HepG2 (cell line): ENCODE measurements around the gene STN1. TPM values are rescaled to one million over a fixed set of nuclear protein-coding genes. Genes with fewer than 3 reads are reported as not detected.

Experiments used
- ATAC-seq: fragments of 200-7000 bp; cut with Tn5 transposase; 3 replicates; pipeline ENCODE4 v1.9.1; 2020; ENCODE audit warnings: mild to moderate bottlenecking, moderate library complexity
- BruUV-seq: library from RNA; stranded (reverse); fragments of 400-500 nt; replicated peaks from 2 replicates; lab custom pipeline; 2021; lab: Mats Ljungman, UMichigan
- CTCF ChIA-PET: fragments of 300-600 bp; formaldehyde crosslinking; extraction: SDS; loops from one replicate; lab custom pipeline; 2021; ENCODE audit warnings: low total read pairs, inconsistent platforms, low intra/inter-chr PET ratio; lab: Yijun Ruan, JAX
- POLR2A ChIA-PET: fragments of 350-600 bp; sonication (Branson Sonifier 250); formaldehyde crosslinking; loops from one replicate; lab custom pipeline; 2020; ENCODE audit warnings: antibody characterized with exemption, inconsistent platforms; lab: Yijun Ruan, JAX
- DNase-seq: peaks from one replicate; pipeline ENCODE4 v3.0.0-alpha.2; 2015; ENCODE audit warnings: low spot score
- FAIRE-seq: peaks from 3 replicates; lab custom pipeline; 2011; peaks lifted over from hg19 to GRCh38; lab: Jason Lieb, UNC
- H2AFZ ChIP-seq: one replicate; pipeline ENCODE4 v1.6.1; 2011; ENCODE audit warnings: low read length, inconsistent platforms
- H3K27ac ChIP-seq: fragments of 300-600 bp; 3 replicates; pipeline ENCODE4 v1.8.0; 2011; ENCODE audit warnings: mixed run types, mild to moderate bottlenecking, mixed read lengths, low read length, inconsistent platforms; ENCODE audit not compliant: insufficient read depth; ENCODE audit errors: extremely low read length
- H3K27me3 ChIP-seq, 2 experiments: fragments of 200-600 bp in 1 of 2; 2 replicates in 1 of 2; 3 replicates in 1 of 2; pipeline versions ENCODE4 v1.6.0 to v1.8.0; 2011; ENCODE audit warnings: low read length in 2 of 2, mild to moderate bottlenecking in 2 of 2, moderate library complexity in 2 of 2, inconsistent platforms in 1 of 2; ENCODE audit not compliant: insufficient read depth in 2 of 2, control insufficient read depth in 1 of 2
- H3K36me3 ChIP-seq, 2 experiments: fragments of 200-600 bp in 1 of 2; replicated peaks in 1 of 2; 2 replicates in 1 of 2; 3 replicates in 1 of 2; pipeline versions ENCODE4 v1.5.1 to v1.8.0; 2011; ENCODE audit warnings: low read length in 2 of 2, inconsistent platforms in 1 of 2; ENCODE audit not compliant: insufficient read depth in 2 of 2, control insufficient read depth in 1 of 2
- H3K4me1 ChIP-seq: 2 replicates; pipeline ENCODE4 v1.5.1; 2012; ENCODE audit warnings: low read length, inconsistent platforms; ENCODE audit not compliant: insufficient read depth
- H3K4me2 ChIP-seq: 2 replicates; pipeline ENCODE4 v1.6.0; 2011; ENCODE audit warnings: low read depth, low read length, inconsistent platforms
- H3K4me3 ChIP-seq, 3 experiments: fragments of 200-600 bp in 1 of 3; sonication (generic), shearing (Covaris generic) in 1 of 3; replicated peaks in 1 of 3; 2 replicates each; pipeline ENCODE4 v1.5.1; 2011 to 2016; ENCODE audit warnings: low read length in 3 of 3, inconsistent platforms in 2 of 3, low read depth in 2 of 3, mild to moderate bottlenecking in 2 of 3, control low read depth in 1 of 3, mixed read lengths in 1 of 3; ENCODE audit not compliant: insufficient read depth in 1 of 3
- H3K79me2 ChIP-seq: one replicate; pipeline ENCODE4 v1.6.1; 2011; ENCODE audit warnings: low read length, inconsistent platforms; ENCODE audit not compliant: insufficient read depth
- H3K9ac ChIP-seq: 2 replicates; pipeline ENCODE4 v1.6.0; 2011; ENCODE audit warnings: mild to moderate bottlenecking, low read depth, low read length, inconsistent platforms; ENCODE audit not compliant: insufficient read depth
- H3K9me3 ChIP-seq: 2 replicates; pipeline ENCODE4 v1.5.1; 2012; ENCODE audit warnings: mild to moderate bottlenecking, low read length
- H4K20me1 ChIP-seq: 2 replicates; pipeline ENCODE4 v1.6.0; 2011; ENCODE audit warnings: inconsistent platforms, mild to moderate bottlenecking, low read length, moderate library complexity; ENCODE audit not compliant: insufficient read depth
- CEBPB ChIP-seq: IDR thresholded peaks from 2 replicates; pipeline ENCODE4 v1.6.1; 2011; ENCODE audit warnings: low read depth, low read length, improper control_type of control experiment, borderline replicate concordance
- DR1 ChIP-seq: sonication (generic); formaldehyde crosslinking; IDR thresholded peaks from 2 replicates; pipeline ENCODE4 v1.8.0; 2021; ENCODE audit warnings: mild to moderate bottlenecking, missing genetic modification reagents, inconsistent platforms
- GFI1 ChIP-seq: sonication (generic); formaldehyde crosslinking; IDR thresholded peaks from 2 replicates; pipeline ENCODE4 v1.5.0; 2020; ENCODE audit warnings: missing genetic modification reagents, mild to moderate bottlenecking, borderline replicate concordance
- HCFC1 ChIP-seq: fragments of 150-350 bp; IDR thresholded peaks from 2 replicates; pipeline ENCODE4 v1.6.1; 2014; ENCODE audit warnings: low read depth, low read length
- KLF13 ChIP-seq: sonication (generic); formaldehyde crosslinking; IDR thresholded peaks from 2 replicates; pipeline ENCODE4 v1.4.0; 2020; ENCODE audit warnings: mild to moderate bottlenecking, missing genetic modification reagents
- MIER3 ChIP-seq: IDR thresholded peaks from 2 replicates; pipeline ENCODE4 v1.6.1; 2016; ENCODE audit warnings: missing compliant biosample characterization, borderline replicate concordance
- MXD4 ChIP-seq: IDR thresholded peaks from 2 replicates; pipeline ENCODE4 v1.6.1; 2016; ENCODE audit warnings: mild to moderate bottlenecking, missing biosample characterization, missing genetic modification reagents
- NRL ChIP-seq: sonication (generic); formaldehyde crosslinking; IDR thresholded peaks from 2 replicates; pipeline ENCODE4 v1.5.0; 2020; ENCODE audit warnings: missing genetic modification reagents, mild to moderate bottlenecking, moderate library complexity, borderline replicate concordance
- SMARCC2 ChIP-seq: fragments of 450-650 bp; IDR thresholded peaks from 2 replicates; pipeline ENCODE4 v1.6.1; 2017; ENCODE audit warnings: antibody characterized with exemption, mild to moderate bottlenecking
- SP2 ChIP-seq: sonication (generic); formaldehyde crosslinking; IDR thresholded peaks from 2 replicates; pipeline ENCODE4 v1.5.1; 2020; ENCODE audit warnings: mild to moderate bottlenecking, missing genetic modification reagents
- ZBTB42 ChIP-seq: sonication (generic); formaldehyde crosslinking; IDR thresholded peaks from 2 replicates; pipeline ENCODE4 v1.5.0; 2020; ENCODE audit warnings: mild to moderate bottlenecking, missing genetic modification reagents
- ZC3H4 ChIP-seq: sonication (generic); formaldehyde crosslinking; IDR thresholded peaks from 2 replicates; pipeline ENCODE4 v1.4.0; 2020; ENCODE audit warnings: missing genetic modification reagents, borderline replicate concordance
- ZNF274 ChIP-seq: sonication (generic); formaldehyde crosslinking; IDR thresholded peaks from 2 replicates; pipeline ENCODE4 v1.5.1; 2020; ENCODE audit warnings: mild to moderate bottlenecking, missing genetic modification reagents
- WGBS: methylation state at CpG from one replicate; pipeline ENCODE4 v1.1.6; 2017; ENCODE audit warnings: low lambda C conversion rate; 5-methylcytosine and 5-hydroxymethylcytosine counted together
- in situ Hi-C: cut with HindIII; loops from 2 replicates; pipeline ENCODE4 v1.10.0; 2017; ENCODE audit warnings: low pct_unique_long_range_greater_than_20kb; ENCODE audit not compliant: extremely low pct_ligation_motif_present
- intact Hi-C: fragments of 100-400 bp; cut with micrococcal nuclease; formaldehyde crosslinking; loops from one replicate; pipeline ENCODE4 v1.10.0; 2022; ENCODE audit not compliant: unreplicated experiment
- polyA plus RNA-seq, 8 experiments: library from polyadenylated mRNA; depleted of rRNA in 3 of 8; stranded (reverse) in 7 of 8; unstranded in 1 of 8; fragments of >200 nt; fragmentation: Illumina TruSeq in 4 of 8; extraction: Trizol in 4 of 8; gene quantifications; 2 replicates each; pipeline versions ENCODE4 v1.2.1 to v1.2.3, GENCODE V29; 2011 to 2016; ENCODE audit warnings: low read depth in 4 of 8, missing spikeins in 1 of 8, mixed read lengths in 1 of 8; ENCODE audit not compliant: insufficient read depth in 1 of 8
- total RNA-seq, 5 experiments: library from RNA; depleted of rRNA; stranded (reverse); fragments of >200 nt; fragmentation: Illumina TruSeq; extraction: Trizol; gene quantifications; 2 replicates each; pipeline ENCODE4 v1.2.3, GENCODE V29; 2016; ENCODE audit warnings: low read depth in 1 of 5

The STN1 gene
- total and polyA plus RNA-seq, 2 of the 13 experiments (the other 11 are each of a cell fraction or from before 2014, with no cell fraction given): 17.6 to 22.7 TPM

DNA sequence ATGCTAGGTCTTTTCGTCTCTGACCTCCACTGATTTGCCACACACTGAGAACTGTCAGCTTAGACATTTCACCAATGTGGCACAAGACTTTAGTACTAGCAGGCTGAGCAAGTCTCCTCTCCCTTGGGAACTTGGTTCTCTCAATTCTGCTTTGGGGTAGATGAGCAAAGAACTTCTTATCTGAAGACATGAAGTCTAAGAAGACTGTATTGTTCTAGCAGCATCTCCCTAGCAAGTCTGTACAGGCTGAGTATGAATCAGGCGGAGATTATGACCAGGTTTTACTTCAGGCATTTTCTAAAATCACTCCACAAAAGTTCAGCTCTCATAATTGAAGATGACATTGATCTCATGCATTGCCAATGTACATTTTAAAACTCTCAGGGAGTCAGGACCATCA is 23.8 kb upstream of the STN1 start:
- no peak overlapping the region for H3K4me3 ChIP-seq
- 29% methylated on average over 2 of the region's 2 CpGs for WGBS
- in situ Hi-C loops (no loop called here), intact Hi-C loops (no loop called here)
- no peaks in the 10 kb centered on the region for H3K9me3 ChIP-seq
- ChIA-PET CTCF (no interaction called here), POLR2A (no interaction called here)
- FAIRE-seq (no peak), DNase-seq (no peak), ATAC-seq (no peak)
- no peak overlapping the region for H2AFZ ChIP-seq
- BruUV-seq: no TSS peak
- no peak overlapping the region for H3K4me2 ChIP-seq
- H3K27me3 ChIP-seq: peaks cover 2% of the 10 kb centered on the region in 2 experiments; a peak in 2 of 5 replicates
- no peaks in the 10 kb centered on the region for H3K79me2 ChIP-seq
- no peaks in the 10 kb centered on the region for H3K4me1 ChIP-seq
- no peak overlapping the region for H3K9ac ChIP-seq
- no peak overlapping the region for H3K27ac ChIP-seq
- TF ChIP-seq SP2: no peak
- TF ChIP-seq MXD4 (CRISPR knock-in tag): no peak
- no peak for TF ChIP-seq NRL (CRISPR knock-in tag)
- TF ChIP-seq KLF13 (CRISPR knock-in tag): no peak
- TF ChIP-seq GFI1 (CRISPR knock-in tag): no peak
- TF ChIP-seq SMARCC2: no peak
- no peak for TF ChIP-seq HCFC1
- TF ChIP-seq ZNF274 (CRISPR knock-in tag): no peak
- no peak for TF ChIP-seq ZC3H4
- no peaks in the 10 kb centered on the region for H3K36me3 ChIP-seq
- no peaks in the 10 kb centered on the region for H4K20me1 ChIP-seq

DNA sequence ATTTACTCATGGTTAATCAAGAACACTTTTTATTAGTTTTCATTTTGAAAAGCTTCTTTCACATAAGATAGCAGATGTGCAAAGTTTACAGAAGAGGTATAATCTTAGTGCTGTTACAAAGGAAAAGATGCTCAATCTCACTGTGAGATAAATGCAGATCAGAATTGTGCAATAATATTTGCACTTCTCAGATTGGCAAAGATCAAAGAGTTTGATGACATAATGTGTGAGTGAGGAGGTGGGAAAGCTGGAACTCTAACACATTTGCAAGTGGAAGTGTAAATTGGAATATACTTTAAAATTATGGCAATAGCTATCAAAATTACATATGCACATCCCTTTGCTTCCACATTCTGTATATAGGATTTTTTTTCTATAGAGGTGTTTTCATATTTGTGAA is 21.5 kb upstream of the STN1 start:
- no peak for TF ChIP-seq MIER3 (CRISPR knock-in tag)
- peak; percentile 80 for TF ChIP-seq CEBPB
- TF ChIP-seq ZBTB42 (CRISPR knock-in tag): no peak
- TF ChIP-seq DR1 (CRISPR knock-in tag): no peak
- peak; percentile 63; the same call in 1 of the 2 replicates for TF ChIP-seq GFI1 (CRISPR knock-in tag)
- no peak overlapping the region for H3K4me3 ChIP-seq
- H3K27ac ChIP-seq: no peak overlapping the region
- no peak for ATAC-seq
- BruUV-seq: no TSS peak
- no peak for FAIRE-seq
- DNase-seq: no peak
- no peaks in the 10 kb centered on the region for H3K36me3 ChIP-seq
- H3K4me1 ChIP-seq: no peaks in the 10 kb centered on the region
- no peaks in the 10 kb centered on the region for H4K20me1 ChIP-seq
- no peak overlapping the region for H3K9ac ChIP-seq
- in situ Hi-C loops: no loop called here
- H3K9me3 ChIP-seq: no peaks in the 10 kb centered on the region
- H3K27me3 ChIP-seq: peaks cover 0 to 2% of the 10 kb centered on the region in 2 experiments; a peak in 1 of 5 replicates
- intact Hi-C loops: no loop called here
- CTCF ChIA-PET: no interaction called here
- no peak overlapping the region for H3K4me2 ChIP-seq
- H2AFZ ChIP-seq: no peak overlapping the region
- H3K79me2 ChIP-seq: no peaks in the 10 kb centered on the region
- POLR2A ChIA-PET: no interaction called here
